Stimulated activated CD4-positive, alpha-beta T cell treated with anti-CD3 and anti-CD28 coated beads, Interleukin-1b, Interleukin-23, amount 100 ng/mL, for 24 hours (primary cell): ENCODE data around the gene GJC3.
"Not testable (repeated sequence)": the region's sequence is repeated elsewhere in the genome, so short reads cannot be mapped to it uniquely, and the experiment has no call there.

Source experiments
- DNase-seq, 4 experiments: peaks; one replicate each; pipeline ENCODE4 v3.0.0-alpha.2; 2020; ENCODE audit warnings: low read depth in 4 of 4, low spot score in 1 of 4

Gene GJC3, protein sequence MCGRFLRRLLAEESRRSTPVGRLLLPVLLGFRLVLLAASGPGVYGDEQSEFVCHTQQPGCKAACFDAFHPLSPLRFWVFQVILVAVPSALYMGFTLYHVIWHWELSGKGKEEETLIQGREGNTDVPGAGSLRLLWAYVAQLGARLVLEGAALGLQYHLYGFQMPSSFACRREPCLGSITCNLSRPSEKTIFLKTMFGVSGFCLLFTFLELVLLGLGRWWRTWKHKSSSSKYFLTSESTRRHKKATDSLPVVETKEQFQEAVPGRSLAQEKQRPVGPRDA

DNA sequence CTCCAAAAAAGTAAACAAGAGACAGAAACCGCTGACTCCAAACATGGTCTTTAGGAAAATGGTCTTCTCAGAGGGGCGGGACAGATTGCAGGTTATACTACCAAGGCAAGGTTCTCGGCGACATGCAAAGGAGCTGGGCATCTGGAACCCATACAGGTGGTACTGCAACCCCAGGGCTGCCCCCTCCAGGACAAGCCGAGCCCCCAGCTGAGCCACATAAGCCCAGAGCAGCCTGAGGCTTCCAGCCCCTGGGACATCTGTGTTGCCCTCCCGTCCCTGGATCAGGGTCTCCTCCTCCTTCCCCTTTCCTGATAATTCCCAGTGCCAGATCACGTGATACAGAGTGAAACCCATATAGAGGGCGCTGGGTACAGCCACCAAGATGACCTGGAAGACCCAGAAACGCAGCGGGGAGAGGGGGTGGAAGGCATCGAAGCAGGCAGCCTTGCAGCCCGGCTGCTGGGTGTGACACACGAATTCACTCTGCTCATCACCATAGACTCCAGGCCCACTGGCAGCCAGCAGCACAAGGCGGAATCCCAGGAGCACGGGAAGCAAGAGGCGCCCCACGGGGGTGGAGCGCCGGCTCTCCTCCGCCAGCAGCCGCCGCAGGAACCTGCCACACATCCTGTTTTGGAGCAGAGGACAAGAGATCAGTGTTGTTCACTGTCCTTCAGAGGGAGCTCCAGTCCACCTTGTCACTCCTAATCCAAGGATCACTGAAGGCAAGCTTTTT is at the start of gene GJC3:
Gene GJC3 (minus strand): TSS at position 627 of the 736 bp plus-strand sequence. CDS start 0 bp downstream, at position 627.
- no peak for DNase-seq

- no peak for DNase-seq
These were observed 47.2 kb upstream of the GJC3 start for GRCh38 chr7:99976626-99977025.

DNA sequence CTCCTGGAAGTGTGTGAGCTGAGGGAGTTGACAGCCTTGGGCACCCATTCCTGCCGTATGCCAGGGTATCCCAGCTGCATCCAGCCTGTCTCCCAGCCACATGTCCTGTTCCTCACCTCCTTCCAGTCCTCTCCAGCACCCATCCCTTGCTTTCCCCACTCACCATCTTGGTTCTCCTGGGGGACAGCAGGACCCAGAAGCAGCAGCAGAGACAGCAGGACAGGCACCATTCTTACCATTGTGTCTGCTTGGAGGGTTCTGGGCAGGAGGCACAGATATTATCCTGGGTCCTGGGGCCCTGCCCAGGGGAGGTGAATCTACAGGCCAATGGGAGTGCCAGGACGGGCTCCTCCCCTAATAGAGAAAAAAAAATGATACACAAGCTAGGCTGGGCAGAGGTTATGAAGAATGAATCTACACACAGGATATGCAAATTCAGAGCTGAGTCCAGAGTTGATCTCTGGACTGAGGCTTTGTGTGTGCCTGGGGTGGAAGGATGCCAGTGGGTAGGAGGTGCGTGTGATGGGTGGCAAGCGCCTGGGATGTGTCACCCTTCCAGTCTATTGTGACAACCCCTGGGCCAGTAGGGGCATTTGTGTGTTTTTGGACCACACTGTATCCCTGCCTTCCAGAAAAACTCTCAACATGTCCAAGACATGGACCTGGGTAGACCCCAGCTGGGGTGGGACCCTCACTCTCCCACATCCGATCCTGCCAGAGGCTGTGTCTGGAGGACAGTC is 46.5 kb upstream of the GJC3 start, which contains the start of gene AZGP1:
Gene AZGP1 (minus strand): TSS at position 250 of the 740 bp plus-strand sequence. CDS start 11 bp downstream, at position 239.
- DNase-seq: no peak

DNA sequence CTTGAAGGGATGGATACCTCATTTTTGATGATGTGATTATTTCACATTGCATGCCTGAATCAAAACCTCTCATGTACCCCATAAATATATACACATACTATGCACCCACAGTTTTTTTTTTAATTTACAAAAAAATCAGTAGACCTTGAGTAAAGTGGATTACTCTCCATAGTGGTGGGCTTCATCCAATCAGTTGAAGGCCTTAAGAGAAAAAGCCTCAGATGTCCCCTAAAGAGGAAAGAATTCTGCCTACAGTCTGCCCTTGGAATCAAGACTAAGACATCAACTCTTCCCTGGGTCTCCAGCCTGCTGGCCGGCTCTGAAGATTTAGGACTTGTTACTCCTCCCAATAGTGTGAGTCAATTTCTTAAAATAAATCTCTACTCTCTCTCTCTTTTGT is 45.3 kb upstream of the GJC3 start:
- no peak for DNase-seq

- not testable (repeated sequence) for DNase-seq
These were observed 44.4 kb upstream of the GJC3 start for GRCh38 chr7:99973817-99974216.

- DNase-seq: no peak
These were observed 41.8 kb upstream of the GJC3 start for GRCh38 chr7:99971242-99971641.

DNA sequence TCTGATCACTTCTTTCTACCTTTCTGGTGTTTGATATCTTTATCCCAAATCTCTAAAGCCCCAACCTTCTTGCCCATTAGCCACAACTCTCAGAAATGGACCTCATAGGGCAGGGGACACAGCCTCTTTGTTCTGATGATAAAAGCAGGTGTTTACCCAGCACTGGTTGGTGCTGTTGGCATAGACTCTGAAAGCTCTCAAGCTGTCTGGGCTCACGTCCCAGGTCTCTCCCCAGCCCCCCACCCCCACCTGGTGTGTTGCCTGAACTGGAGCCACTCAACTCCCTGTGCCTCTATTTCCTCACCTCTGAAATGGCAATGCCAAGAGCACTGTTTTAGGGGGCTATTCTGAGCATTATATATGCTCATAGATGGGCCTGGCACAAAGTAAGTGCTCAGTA is 40.4 kb upstream of the GJC3 start:
- DNase-seq: not testable (repeated sequence)

DNA sequence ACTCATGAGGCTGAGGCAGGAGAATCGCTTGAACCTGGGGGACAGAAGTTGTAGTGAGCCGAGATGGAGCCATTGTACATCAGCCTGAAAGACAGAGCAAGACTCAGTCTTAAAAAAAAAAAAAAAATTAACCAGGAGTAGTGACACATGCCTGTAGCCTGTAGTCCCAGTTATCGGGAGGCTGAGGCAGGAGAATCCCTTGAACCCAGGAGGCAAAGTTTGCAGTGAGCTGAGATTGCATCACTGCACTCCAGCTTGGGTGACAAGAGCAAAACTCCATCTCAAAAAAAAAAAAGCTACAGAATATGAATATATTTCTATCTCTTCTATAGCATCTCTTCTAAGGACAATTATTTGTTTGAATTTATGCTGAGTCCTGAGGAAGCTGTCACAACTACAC is 39.9 kb upstream of the GJC3 start:
- no peak for DNase-seq

DNA sequence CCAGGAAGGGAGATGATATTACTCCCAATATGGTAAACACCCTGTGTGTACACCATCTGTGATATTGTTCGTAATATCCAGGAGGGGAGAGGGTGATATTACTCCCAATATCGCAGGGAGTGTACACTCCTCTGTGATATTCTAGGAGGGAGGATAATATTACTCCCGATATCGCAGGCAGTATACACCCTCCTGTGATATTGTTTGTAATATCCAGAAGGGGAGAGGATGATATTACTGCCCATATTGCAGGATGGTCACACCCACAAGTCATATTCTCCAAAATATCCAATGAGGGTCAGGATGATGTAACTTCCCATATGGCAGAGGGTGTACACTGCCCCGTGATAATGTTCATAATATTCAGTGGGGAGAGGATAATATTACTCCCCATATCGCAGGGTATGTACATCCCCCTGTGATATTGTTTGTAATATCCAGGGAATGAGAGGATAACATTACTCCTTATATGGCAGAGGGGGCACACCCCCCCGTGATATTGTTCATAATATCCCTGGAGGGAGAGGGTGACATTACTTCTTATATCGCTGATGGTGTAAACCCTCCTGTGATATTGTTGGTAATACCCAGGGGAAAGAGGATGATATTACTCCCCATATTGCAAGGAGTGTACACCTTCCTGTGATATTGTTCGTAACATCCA is 29.3 kb upstream of the GJC3 start:
- DNase-seq: no peak

- DNase-seq: no peak
These were observed 25.8 kb upstream of the GJC3 start for GRCh38 chr7:99955247-99955646.

- DNase-seq: not testable (repeated sequence)
These were observed 25.2 kb upstream of the GJC3 start for GRCh38 chr7:99954643-99955042.

GRCh38 chr7:99953649-99954048 is 24.2 kb upstream of the GJC3 start:
- no peak for DNase-seq

DNA sequence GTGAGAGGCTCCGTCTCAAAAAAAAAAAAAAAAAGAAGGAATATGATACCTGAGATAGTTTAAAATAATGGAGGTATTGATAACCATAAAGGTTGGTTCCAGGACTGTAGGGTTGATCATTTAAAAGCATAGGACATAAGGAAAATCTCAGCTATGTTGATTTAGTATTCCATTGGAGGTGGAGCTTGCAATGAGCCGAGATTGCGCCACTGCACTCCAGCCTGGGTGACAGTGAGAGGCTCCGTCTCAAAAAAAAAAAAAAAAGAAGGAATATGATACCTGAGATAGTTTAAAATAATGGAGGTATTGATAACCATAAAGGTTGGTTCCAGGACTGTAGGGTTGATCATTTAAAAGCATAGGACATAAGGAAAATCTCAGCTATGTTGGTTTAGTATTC is 23.2 kb upstream of the GJC3 start:
- DNase-seq: not testable (repeated sequence)

DNA sequence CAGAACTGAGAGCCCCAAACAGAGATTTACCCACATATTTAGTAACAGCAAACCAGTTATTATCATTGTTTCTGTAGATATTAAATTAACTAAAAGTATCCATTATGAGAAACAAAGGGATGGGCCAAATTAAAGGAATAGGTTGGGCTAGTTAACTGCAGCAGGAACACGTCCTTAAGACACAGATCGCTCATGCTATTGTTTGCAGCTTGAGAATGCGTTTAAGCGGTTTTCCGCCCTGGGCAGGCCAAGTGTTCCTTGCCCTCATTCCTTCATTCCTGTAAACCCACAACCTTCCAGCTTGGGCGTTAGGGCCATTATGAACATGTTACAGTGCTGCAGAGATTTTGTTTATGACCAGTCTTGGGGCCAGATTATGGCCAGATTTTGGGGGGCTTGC is 21.4 kb upstream of the GJC3 start:
- not testable (repeated sequence) for DNase-seq

- no peak for DNase-seq
These were observed 20.3 kb upstream of the GJC3 start for GRCh38 chr7:99949645-99950228.

- no peak for DNase-seq
These were observed 18.2 kb upstream of the GJC3 start for GRCh38 chr7:99947608-99948007.

GRCh38 chr7:99944497-99945070 is 15.2 kb upstream of the GJC3 start:
- DNase-seq: no peak

DNA sequence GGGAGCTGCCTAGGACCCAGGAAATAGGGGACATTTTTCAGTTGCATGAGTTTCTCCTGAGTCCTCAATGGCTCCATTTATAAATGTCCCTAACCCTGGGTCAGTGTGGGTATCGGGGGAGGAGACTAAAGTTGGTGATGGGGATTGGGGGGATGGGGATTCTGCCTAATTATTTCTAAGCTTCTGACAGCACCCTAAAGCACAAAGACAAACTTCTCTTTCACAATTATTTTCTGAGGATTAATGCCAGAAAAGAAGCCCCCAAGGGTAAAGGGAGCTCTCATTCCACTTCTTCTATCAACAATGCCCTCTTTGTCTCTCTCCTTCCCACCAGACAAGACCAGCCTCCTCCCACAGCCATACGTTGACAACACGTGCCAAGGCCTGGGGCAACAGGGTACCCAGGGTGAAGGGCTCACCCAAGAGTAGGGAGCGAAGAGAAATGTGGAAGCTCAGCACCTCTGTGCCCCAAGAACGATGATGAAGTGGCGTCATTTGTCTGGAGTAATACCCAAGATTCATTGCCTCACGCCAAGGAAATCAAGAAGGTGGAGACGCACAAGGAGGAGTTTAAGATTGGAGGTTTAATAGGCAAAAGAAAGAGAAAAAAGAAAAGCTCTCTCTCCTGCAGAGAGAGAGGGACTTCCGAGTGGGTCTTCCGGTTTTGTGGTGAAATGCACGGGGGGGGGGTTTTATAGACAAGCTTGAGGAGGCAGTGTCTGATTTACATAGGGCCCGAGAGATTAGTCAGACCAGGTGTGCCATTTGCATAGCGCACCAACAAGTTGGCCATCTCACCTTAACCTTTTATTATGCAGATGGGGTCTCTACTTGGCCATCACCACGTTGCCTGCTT is 14.4 kb upstream of the GJC3 start:
- no peak for DNase-seq

DNA sequence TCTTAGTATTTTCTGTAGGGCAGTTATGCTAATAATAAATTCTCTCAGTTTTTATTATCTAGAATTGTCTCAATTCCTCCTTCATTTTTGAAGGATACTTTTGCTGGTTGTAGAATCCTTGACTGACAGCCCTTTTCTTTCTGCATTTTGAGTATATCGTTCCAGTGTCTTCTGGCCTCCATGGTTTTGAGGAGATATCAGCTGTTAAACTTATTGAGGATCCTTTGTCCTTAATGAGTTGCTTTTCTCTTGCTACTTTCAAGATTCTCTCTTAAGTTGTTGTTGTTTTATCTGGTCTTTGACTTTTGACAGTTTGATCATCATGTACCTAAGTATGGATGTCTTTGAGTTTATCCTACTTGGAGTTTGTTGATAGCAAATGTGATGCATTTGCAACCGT is 8.9 kb upstream of the GJC3 start:
- DNase-seq: no peak

DNA sequence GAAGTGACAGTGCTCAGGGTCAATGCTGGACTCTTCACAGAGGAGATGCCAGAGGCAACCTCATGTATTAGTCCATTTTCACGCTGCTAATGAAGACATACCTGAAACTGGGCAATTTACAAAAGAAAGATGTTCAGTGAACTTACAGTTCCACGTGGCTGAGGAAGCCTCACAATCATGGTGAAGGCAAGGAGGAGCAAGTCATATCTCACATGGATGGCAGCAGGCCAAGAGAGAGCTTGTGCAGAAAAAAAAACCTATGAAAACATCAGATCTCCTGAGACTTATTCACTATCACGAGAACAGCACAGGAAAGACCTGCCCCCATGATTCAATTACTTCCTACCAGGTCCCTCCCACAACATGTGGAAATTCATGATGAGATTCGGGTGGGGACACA is 5.6 kb upstream of the GJC3 start:
- not testable (repeated sequence) for DNase-seq
